Right lobe of liver (tissue), 6 donors: Measurements from ENCODE around the gene SYNM. TPM values are rescaled to one million over a fixed set of nuclear protein-coding genes. Genes with fewer than 3 reads are reported as not detected.

Source experiments
- ATAC-seq, 4 donors: fragments of 200-7000 bp; cut with Tn5 transposase; one replicate each; pipeline ENCODE4 v1.9.1; 2020; ENCODE audit warnings: mild to moderate bottlenecking in 4 of 4, moderate library complexity in 4 of 4
- DNase-seq, 3 donors: peaks; one replicate each; pipeline ENCODE4 v3.0.0-alpha.2; 2020
- H3K27ac ChIP-seq, 3 donors: fragments of 200-600 bp; one replicate each; pipeline ENCODE4 v1.8.0; 2022
- H3K27me3 ChIP-seq, 2 donors: fragments of 200-600 bp; one replicate each; pipeline ENCODE4 v1.8.0; 2022
- H3K36me3 ChIP-seq, 4 donors: fragments of 200-600 bp; sonication (generic) in 1 of 4; one replicate each; pipeline versions ENCODE4 v1.5.1 to v1.8.0; 2017 to 2022; ENCODE audit warnings: control low read depth in 1 of 4
- H3K4me1 ChIP-seq, 4 donors: fragments of 200-600 bp; sonication (generic) in 1 of 4; one replicate each; pipeline versions ENCODE4 v1.5.1 to v1.8.0; 2017 to 2022; ENCODE audit warnings: control low read depth in 1 of 4
- H3K4me3 ChIP-seq, 3 donors: fragments of 200-600 bp; one replicate each; pipeline ENCODE4 v1.8.0; 2022
- H3K9me3 ChIP-seq, 4 donors: fragments of 200-600 bp; sonication (generic) in 1 of 4; one replicate each; pipeline versions ENCODE4 v1.5.1 to v1.8.0; 2017 to 2022; ENCODE audit warnings: control low read depth in 1 of 4
- CTCF ChIP-seq, 4 donors: fragments of 200-600 bp in 3 of 4; fragments of 450-650 bp in 1 of 4; IDR thresholded peaks; one replicate each; pipeline versions ENCODE4 v1.5.1 to v1.8.0; 2016 to 2022; ENCODE audit warnings: antibody characterized with exemption in 4 of 4, mild to moderate bottlenecking in 2 of 4
- POLR2A ChIP-seq: fragments of 450-650 bp; IDR thresholded peaks from one replicate; pipeline ENCODE4 v1.6.1; 2017; ENCODE audit warnings: antibody characterized with exemption, mild to moderate bottlenecking
- WGBS: methylation state at CpG from one replicate; pipeline ENCODE4 v1.1.6; 2018; ENCODE audit warnings: low coverage, low lambda C conversion rate; ENCODE audit not compliant: insufficient coverage; ENCODE audit errors: missing lambda C conversion rate; 5-methylcytosine and 5-hydroxymethylcytosine counted together
- intact Hi-C, 2 donors: fragments of 100-400 bp; cut with DNase I; formaldehyde crosslinking; loops; one replicate each; pipeline versions ENCODE4 v1.11.2 to v1.14.1; 2022
- total RNA-seq, 6 experiments: library from RNA; depleted of rRNA in 2 of 6; stranded (reverse); fragments of >200 nt in 2 of 6; fragmentation: NEBNext Ultra II Directional in 3 of 6; extraction: Animal tissue kit (Norgen Biotek cat#: 25700) in 3 of 6; gene quantifications; one replicate each; pipeline versions ENCODE4 v1.1.0 to v1.2.4, GENCODE V29; 2016 to 2023
- donor health status: DM: no; HTN: yes; CAD: no.
- donor health status: DM: no; HTN: no; CAD: no.
- donor health status: DM: no; HTN: no; CAD: no.
- donor health status: DM: no; HTN: yes; CAD: no.
- donor health status: DM: no; HTN: yes; CAD: no.

The SYNM gene
- total RNA-seq, 6 experiments from 2014 or later: 1.6 to 3.5 (median 2.9) TPM

- no peaks in the 10 kb centered on the region for H3K36me3 ChIP-seq
- no peaks in the 10 kb centered on the region for H3K9me3 ChIP-seq
- peak in 3 of 4 donors; percentile 17 to 28 (median 17) for ATAC-seq
- H3K27me3 ChIP-seq: no peaks in the 10 kb centered on the region
- peak overlapping the region; percentile 14 to 57 (median 49) for H3K4me3 ChIP-seq
- 20% methylated on average over 1 of the region's 116 CpGs for WGBS
- peak in 2 of 3 donors; percentile 41 to 59 for DNase-seq
- H3K4me1 ChIP-seq: peaks cover 0 to 4% (median 0%) of the 10 kb centered on the region in 4 donors
- no peak for TF ChIP-seq POLR2A
- TF ChIP-seq CTCF (IDR thresholded peaks at IDR 0.05): peak in 1 of 4 donors; percentile 7
- intact Hi-C loops: loop anchor here in 1 of 2 donors (5.0 kb wide), 1 partner anchor 107 kb away; no protein-coding TSS in a partner anchor
- peak overlapping the region in 2 of 3 donors; percentile 18 to 58 for H3K27ac ChIP-seq
These were observed 848 bp downstream of the SYNM start for GRCh38 chr15:99105514-99106341.

- no peak for ATAC-seq
- 52% methylated on average over 15 of the region's 15 CpGs for WGBS
These were observed 1.7 kb downstream of the SYNM start for GRCh38 chr15:99106417-99107220.

DNA sequence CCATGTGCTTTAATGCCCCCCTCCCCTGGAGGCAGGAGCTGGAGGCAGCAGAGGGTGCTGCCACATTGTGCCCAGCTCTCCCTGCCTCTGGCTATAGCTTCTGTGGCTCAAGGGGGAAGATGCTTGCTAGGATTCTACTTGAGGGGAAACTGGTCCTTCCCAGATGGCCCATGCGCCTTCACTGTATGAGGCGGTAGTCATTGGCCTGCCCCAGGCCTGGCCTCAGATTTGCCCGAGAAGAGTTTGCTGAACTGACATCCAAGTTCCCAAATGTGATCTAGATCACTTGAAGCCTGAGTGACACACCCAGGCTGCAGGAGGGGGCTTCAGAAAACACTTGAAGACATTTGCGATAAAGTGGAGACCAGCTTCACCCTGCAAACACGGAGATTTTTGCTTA is 4.1 kb downstream of the SYNM start:
- DNase-seq: no peak
- intact Hi-C loops: loop anchor here in 1 of 2 donors (5.0 kb wide), 1 partner anchor 103 kb away; no protein-coding TSS in a partner anchor

More at GRCh38 chr15:99106417-99107220, 1.7 kb downstream of the SYNM start:
- Histone ChIP-seq H3K4me1 (no peaks in the 10 kb centered on the region), H3K9me3 (no peaks in the 10 kb centered on the region), H3K36me3 (no peaks in the 10 kb centered on the region), H3K27me3 (no peaks in the 10 kb centered on the region), H3K27ac (peak overlapping the region in 1 of 3 donors; percentile 58), H3K4me3 (peak overlapping the region in 2 of 3 donors; percentile 35 to 57)
- TF ChIP-seq CTCF (IDR thresholded peaks at IDR 0.05) (no peak), POLR2A (no peak)
- peak in 1 of 3 donors; percentile 54 for DNase-seq
- intact Hi-C loops: loop anchor here in 1 of 2 donors (5.0 kb wide), 1 partner anchor 106 kb away; no protein-coding TSS in a partner anchor

More for the DNA sequence above, 4.1 kb downstream of the SYNM start:
- 88% methylated on average over 4 of the region's 5 CpGs for WGBS
- no peaks in the 10 kb centered on the region for H3K9me3 ChIP-seq
- H3K4me3 ChIP-seq: no peak overlapping the region
- TF ChIP-seq POLR2A (no peak), CTCF (IDR thresholded peaks at IDR 0.05) (no peak)
- no peaks in the 10 kb centered on the region for H3K27me3 ChIP-seq
- ATAC-seq: no peak
- H3K36me3 ChIP-seq: no peaks in the 10 kb centered on the region
- H3K4me1 ChIP-seq: no peaks in the 10 kb centered on the region
- H3K27ac ChIP-seq: no peak overlapping the region
